22Rv1 (cell line): ENCODE measurements around the gene SSBP2.
"Not testable (repeated sequence)": the region's sequence is repeated elsewhere in the genome, so short reads cannot be mapped to it uniquely, and the experiment has no call there.

ENCODE experiments used
- ZFX ChIP-seq: fragments of 450-650 bp; IDR thresholded peaks from 2 replicates; pipeline ENCODE4 v1.6.1; 2017; ENCODE audit warnings: antibody characterized with exemption, borderline replicate concordance
- TF ChIP-seq, protein P1 (sequence below): fragments of 450-650 bp; IDR thresholded peaks from 2 replicates; pipeline ENCODE4 v1.5.1; 2017; ENCODE audit warnings: mild to moderate bottlenecking

GRCh38 chr5:81473395-81473794 lies 277.5 kb downstream of the SSBP2 start:
- TF ChIP-seq, protein P1, sequence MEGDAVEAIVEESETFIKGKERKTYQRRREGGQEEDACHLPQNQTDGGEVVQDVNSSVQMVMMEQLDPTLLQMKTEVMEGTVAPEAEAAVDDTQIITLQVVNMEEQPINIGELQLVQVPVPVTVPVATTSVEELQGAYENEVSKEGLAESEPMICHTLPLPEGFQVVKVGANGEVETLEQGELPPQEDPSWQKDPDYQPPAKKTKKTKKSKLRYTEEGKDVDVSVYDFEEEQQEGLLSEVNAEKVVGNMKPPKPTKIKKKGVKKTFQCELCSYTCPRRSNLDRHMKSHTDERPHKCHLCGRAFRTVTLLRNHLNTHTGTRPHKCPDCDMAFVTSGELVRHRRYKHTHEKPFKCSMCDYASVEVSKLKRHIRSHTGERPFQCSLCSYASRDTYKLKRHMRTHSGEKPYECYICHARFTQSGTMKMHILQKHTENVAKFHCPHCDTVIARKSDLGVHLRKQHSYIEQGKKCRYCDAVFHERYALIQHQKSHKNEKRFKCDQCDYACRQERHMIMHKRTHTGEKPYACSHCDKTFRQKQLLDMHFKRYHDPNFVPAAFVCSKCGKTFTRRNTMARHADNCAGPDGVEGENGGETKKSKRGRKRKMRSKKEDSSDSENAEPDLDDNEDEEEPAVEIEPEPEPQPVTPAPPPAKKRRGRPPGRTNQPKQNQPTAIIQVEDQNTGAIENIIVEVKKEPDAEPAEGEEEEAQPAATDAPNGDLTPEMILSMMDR: not testable (repeated sequence)
- TF ChIP-seq ZFX: not testable (repeated sequence)
